HG02642 (cell line): Measurements from ENCODE around the gene LTA.
"Not testable (repeated sequence)": the region's sequence is repeated elsewhere in the genome, so short reads cannot be mapped to it uniquely, and the experiment has no call there.

Experiments
- ATAC-seq: cut with Tn5 transposase; IDR thresholded peaks from one replicate; pipeline ENCODE4 v1.9.1; 2021; ENCODE audit warnings: mild to moderate bottlenecking; ENCODE audit not compliant: unreplicated experiment, poor library complexity

LTA gene

GRCh38 chr6:31586008-31586407 lies 13.9 kb downstream of the LTA start, which contains the start of gene LST1:
LST1 (plus strand) TSS chr6:31586277; CDS start chr6:31587300, 1,023 bp downstream.
- ATAC-seq, result no peak

GRCh38 chr6:31586599-31587281 lies 14.7 kb downstream of the LTA start:
- no peak for ATAC-seq

GRCh38 chr6:31587791-31588777 lies 16.0 kb downstream of the LTA start:
- ATAC-seq, result no peak

GRCh38 chr6:31588871-31589650 lies 17.0 kb downstream of the LTA start:
- ATAC-seq, result no peak

GRCh38 chr6:31590691-31591090 lies 18.6 kb downstream of the LTA start:
- ATAC-seq, result not testable (repeated sequence)

GRCh38 chr6:31592396-31592771 lies 20.3 kb downstream of the LTA start:
- no peak for ATAC-seq

GRCh38 chr6:31597006-31597405 lies 24.9 kb downstream of the LTA start:
- no peak for ATAC-seq

GRCh38 chr6:31607317-31607716 lies 35.2 kb downstream of the LTA start:
- ATAC-seq, result no peak

- no peak for ATAC-seq
These were observed 37.7 kb downstream of the LTA start for GRCh38 chr6:31609519-31610406.

GRCh38 chr6:31610968-31611367 lies 38.9 kb downstream of the LTA start:
- ATAC-seq, result no peak

- ATAC-seq, result no peak
These were observed 42.1 kb downstream of the LTA start for GRCh38 chr6:31614075-31614619.

- ATAC-seq, result no peak
These were observed 42.8 kb downstream of the LTA start, which contains the start of gene AIF1 for GRCh38 chr6:31614684-31615578. AIF1 (plus strand) TSS chr6:31615234; CDS start chr6:31615330, 96 bp downstream.

GRCh38 chr6:31615748-31616147 lies 43.7 kb downstream of the LTA start:
- no peak for ATAC-seq

GRCh38 chr6:31617010-31617409 lies 44.9 kb downstream of the LTA start:
- no peak for ATAC-seq

GRCh38 chr6:31619805-31620585 lies 47.9 kb downstream of the LTA start:
- peak; percentile 85 for ATAC-seq

GRCh38 chr6:31620586-31621319 lies 48.7 kb downstream of the LTA start, which contains the start of gene PRRC2A:
PRRC2A (plus strand) TSS chr6:31620715; CDS start chr6:31622790, 2,075 bp downstream.
- peak; percentile 60 for ATAC-seq
